Measurements from ENCODE around the gene MAP3K2.
A peak's percentile ranks its signal among the peaks of the same experiment; 100 is the strongest.

MAP3K2 gene

GRCh38 chr2:127387655-127388422 lies at the start of gene MAP3K2:
Gene MAP3K2, minus strand, starts transcription at chr2:127387975. Its CDS starts 44,846 bp downstream, at chr2:127343129.
- peak; percentile 100 for DNase-seq (ENCODE audit: low spot score)

GRCh38 chr2:127437056-127437455 lies 49.3 kb upstream of the MAP3K2 start:
- DNase-seq (ENCODE audit: low spot score): peak; percentile 2

- no peak for DNase-seq (ENCODE audit: low spot score)
These were observed 46.7 kb upstream of the MAP3K2 start for GRCh38 chr2:127434515-127434914.

- DNase-seq (ENCODE audit: low spot score): peak; percentile 2
These were observed 43.7 kb upstream of the MAP3K2 start for GRCh38 chr2:127431408-127432023.

GRCh38 chr2:127429844-127430425 lies 42.2 kb upstream of the MAP3K2 start:
- DNase-seq (ENCODE audit: low spot score): no peak

GRCh38 chr2:127429291-127429690 lies 41.5 kb upstream of the MAP3K2 start:
- DNase-seq (ENCODE audit: low spot score): peak; percentile 4

GRCh38 chr2:127428815-127429109 lies 41.0 kb upstream of the MAP3K2 start:
- DNase-seq (ENCODE audit: low spot score): peak; percentile 2

- DNase-seq (ENCODE audit: low spot score): no peak
These were observed 40.5 kb upstream of the MAP3K2 start for GRCh38 chr2:127428057-127428814.

- DNase-seq (ENCODE audit: low spot score): no peak
These were observed 39.7 kb upstream of the MAP3K2 start for GRCh38 chr2:127427376-127428056.

GRCh38 chr2:127426501-127427354 lies 39.0 kb upstream of the MAP3K2 start:
- no peak for DNase-seq (ENCODE audit: low spot score)

GRCh38 chr2:127425540-127426490 lies 38.0 kb upstream of the MAP3K2 start:
- DNase-seq (ENCODE audit: low spot score): no peak

- no peak for DNase-seq (ENCODE audit: low spot score)
These were observed 37.1 kb upstream of the MAP3K2 start for GRCh38 chr2:127424598-127425520.

- DNase-seq (ENCODE audit: low spot score): no peak
These were observed 36.1 kb upstream of the MAP3K2 start for GRCh38 chr2:127423880-127424279.

- no peak for DNase-seq (ENCODE audit: low spot score)
These were observed 35.7 kb upstream of the MAP3K2 start for GRCh38 chr2:127423478-127423843.

- DNase-seq (ENCODE audit: low spot score): no peak
These were observed 35.0 kb upstream of the MAP3K2 start for GRCh38 chr2:127422559-127423477.

- DNase-seq (ENCODE audit: low spot score): no peak
These were observed 34.2 kb upstream of the MAP3K2 start for GRCh38 chr2:127421871-127422558.

- DNase-seq (ENCODE audit: low spot score): no peak
These were observed 33.5 kb upstream of the MAP3K2 start for GRCh38 chr2:127421116-127421800.
